ENCODE data around the gene TFDP2. TPM values are rescaled to one million over a fixed set of nuclear protein-coding genes. Genes with fewer than 3 reads are reported as not detected.

The TFDP2 gene
- total RNA-seq, 2 experiments from 2014 or later, result 23.5 to 29.4 TPM

DNA sequence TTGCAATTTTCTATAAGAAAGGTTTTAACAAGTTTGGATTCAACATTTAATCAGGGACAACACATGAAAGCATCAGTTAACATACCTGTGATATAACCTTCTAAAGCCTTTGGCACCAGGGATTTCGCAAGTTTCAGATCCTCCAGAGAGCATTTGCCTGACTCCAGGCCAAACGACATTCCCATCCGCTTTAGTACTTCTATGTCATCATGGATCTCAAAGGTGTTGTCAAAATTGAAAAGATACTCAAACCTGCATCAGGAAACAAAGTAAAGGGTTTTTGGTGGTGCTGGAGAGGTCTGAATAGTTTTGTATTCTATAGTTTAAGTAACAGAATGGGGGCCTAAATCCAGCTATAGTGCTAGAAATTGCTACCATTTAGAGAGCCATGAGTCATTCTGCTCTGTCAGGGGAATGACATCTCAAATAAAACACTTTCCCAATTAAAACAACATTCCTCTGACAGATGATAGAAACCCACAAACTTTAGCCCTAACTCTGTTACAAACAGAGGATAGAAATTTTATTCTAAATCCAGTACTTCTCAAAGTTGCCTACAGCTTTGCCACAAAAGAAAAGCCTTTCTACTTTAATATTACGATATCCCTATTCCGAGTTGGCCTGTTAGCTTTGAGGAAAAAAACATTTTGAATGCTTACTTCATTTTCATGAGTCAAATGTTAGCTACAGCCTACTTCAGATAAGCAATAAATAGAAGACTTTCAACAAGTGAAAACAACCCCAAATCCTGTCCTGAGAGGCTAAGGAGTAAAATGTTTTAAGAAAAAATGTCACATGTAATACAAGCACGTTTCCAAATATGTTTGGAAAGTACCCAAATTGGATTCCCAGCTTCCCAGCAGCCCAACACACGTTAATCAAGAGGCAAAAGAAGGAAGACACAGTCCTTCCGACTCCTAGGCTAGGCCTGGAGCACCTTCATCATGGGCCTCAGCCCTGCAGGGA, 189.5 kb downstream of the TFDP2 start:
- H3K4me3 Mint-ChIP-seq, result no peak overlapping the region
- H3K4me1 Mint-ChIP-seq, result peaks cover 4% of the 10 kb centered on the region
- H3K9me3 Mint-ChIP-seq, result no peaks in the 10 kb centered on the region
- H3K27me3 Mint-ChIP-seq, result no peaks in the 10 kb centered on the region
- no peaks in the 10 kb centered on the region for H3K36me3 Mint-ChIP-seq (ENCODE audit: low read depth)
- no peak overlapping the region for H3K27ac Mint-ChIP-seq
- CTCF ChIA-PET, result no interaction called here
- DNase-seq, result no peak
- POLR2A ChIA-PET, result no interaction called here

- POLR2A ChIA-PET, result no interaction called here
- Mint-ChIP-seq H3K27ac (peak overlapping the region; percentile 16), H3K4me1 (peaks cover 4% of the 10 kb centered on the region), H3K4me3 (no peak overlapping the region), H3K36me3 (ENCODE audit: low read depth) (no peaks in the 10 kb centered on the region), H3K9me3 (no peaks in the 10 kb centered on the region), H3K27me3 (no peaks in the 10 kb centered on the region)
- DNase-seq, result no peak
- CTCF ChIA-PET, result interaction anchor here (0.6 kb wide), 1 partner anchor 155 kb away, joined by 9 read pairs; no protein-coding TSS in a partner anchor
Measured at GRCh38 chr3:141955175-141955574, 194.2 kb downstream of the TFDP2 start.

DNA sequence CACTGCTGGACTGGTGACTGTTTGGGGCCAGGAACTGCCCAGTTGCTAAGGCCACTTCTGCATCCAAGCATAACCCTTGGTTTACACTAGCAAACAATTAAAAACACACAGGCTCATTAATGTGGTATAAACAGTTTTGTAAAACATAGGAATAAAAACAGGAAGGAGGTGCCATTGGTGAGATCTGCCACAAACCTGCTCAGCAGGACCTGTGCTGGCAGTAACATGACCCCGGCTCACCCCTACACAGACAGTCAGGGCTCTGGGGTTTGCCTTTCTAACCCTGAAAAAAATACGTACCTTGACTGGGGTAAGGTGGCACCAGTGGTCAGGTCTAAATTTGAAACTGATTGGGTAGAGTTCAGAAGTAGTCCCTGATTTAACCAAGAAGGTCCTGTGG, 196.7 kb downstream of the TFDP2 start:
- Mint-ChIP-seq H3K4me3 (no peak overlapping the region), H3K27me3 (no peaks in the 10 kb centered on the region), H3K27ac (no peak overlapping the region), H3K4me1 (peaks cover 8% of the 10 kb centered on the region), H3K9me3 (no peaks in the 10 kb centered on the region), H3K36me3 (ENCODE audit: low read depth) (no peaks in the 10 kb centered on the region)
- CTCF ChIA-PET, result no interaction called here
- no peak for DNase-seq
- POLR2A ChIA-PET, result no interaction called here

DNA sequence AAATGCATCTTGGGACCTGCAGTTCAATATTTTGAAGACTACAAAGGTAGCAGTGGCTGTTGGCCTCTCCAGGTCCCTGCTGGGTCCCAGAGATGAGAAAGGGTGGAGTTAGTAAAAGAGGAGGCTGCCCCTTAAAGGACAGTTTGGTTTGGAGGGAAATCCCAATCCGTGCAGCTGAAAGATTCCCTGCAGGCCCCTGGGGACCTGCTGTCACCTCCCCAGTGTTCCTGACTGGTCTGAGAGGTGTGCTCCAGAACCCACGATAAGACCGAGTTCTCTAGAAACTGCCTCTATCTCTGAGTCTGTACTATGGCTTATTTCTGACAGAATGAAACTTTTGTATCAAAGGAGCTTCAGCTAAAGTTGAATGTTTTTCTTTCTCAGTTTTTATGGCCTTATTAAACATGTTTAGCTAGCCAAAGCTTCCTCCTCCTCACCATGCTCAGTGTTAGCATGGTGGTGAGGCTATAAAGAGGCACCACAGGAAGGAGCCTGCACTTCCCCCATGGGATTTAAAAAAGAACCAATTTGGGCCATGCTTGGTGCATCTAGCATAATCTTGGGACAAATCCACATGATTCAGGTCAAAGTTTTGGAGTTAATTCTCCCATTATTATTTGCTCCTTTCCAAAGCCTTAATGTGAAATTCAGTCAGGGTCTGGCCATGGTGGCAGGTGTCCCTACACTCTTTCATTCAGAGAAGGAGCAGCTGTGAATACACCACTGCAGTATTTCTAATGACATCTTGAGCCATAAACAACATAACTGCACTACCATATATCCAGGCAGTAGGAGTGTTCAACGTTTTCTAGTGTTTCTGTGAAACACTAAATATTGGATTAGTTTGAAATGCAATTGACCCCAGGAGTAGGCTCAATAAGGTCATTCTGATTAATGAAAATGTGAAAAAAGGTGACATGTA, 198.5 kb downstream of the TFDP2 start:
- CTCF ChIA-PET, result interaction anchor here (0.6 kb wide), 1 partner anchor 136 kb away, joined by 3 read pairs; no protein-coding TSS in a partner anchor
- H3K4me1 Mint-ChIP-seq, result peaks cover 8% of the 10 kb centered on the region
- POLR2A ChIA-PET, result no interaction called here
- H3K27me3 Mint-ChIP-seq, result no peaks in the 10 kb centered on the region
- H3K9me3 Mint-ChIP-seq, result no peaks in the 10 kb centered on the region
- no peak for DNase-seq
- H3K36me3 Mint-ChIP-seq (ENCODE audit: low read depth), result no peaks in the 10 kb centered on the region
- no peak overlapping the region for H3K27ac Mint-ChIP-seq
- H3K4me3 Mint-ChIP-seq, result no peak overlapping the region

- H3K27ac Mint-ChIP-seq, result no peak overlapping the region
- no peaks in the 10 kb centered on the region for H3K27me3 Mint-ChIP-seq
- no peak for DNase-seq
- no peaks in the 10 kb centered on the region for H3K9me3 Mint-ChIP-seq
- H3K4me1 Mint-ChIP-seq, result peaks cover 4% of the 10 kb centered on the region
- POLR2A ChIA-PET, result no interaction called here
- no peaks in the 10 kb centered on the region for H3K36me3 Mint-ChIP-seq (ENCODE audit: low read depth)
- CTCF ChIA-PET, result interaction anchor here (0.6 kb wide), 1 partner anchor 137 kb away, joined by 3 read pairs; no protein-coding TSS in a partner anchor
- no peak overlapping the region for H3K4me3 Mint-ChIP-seq
Measured at GRCh38 chr3:141949972-141950371, 199.4 kb downstream of the TFDP2 start.

DNA sequence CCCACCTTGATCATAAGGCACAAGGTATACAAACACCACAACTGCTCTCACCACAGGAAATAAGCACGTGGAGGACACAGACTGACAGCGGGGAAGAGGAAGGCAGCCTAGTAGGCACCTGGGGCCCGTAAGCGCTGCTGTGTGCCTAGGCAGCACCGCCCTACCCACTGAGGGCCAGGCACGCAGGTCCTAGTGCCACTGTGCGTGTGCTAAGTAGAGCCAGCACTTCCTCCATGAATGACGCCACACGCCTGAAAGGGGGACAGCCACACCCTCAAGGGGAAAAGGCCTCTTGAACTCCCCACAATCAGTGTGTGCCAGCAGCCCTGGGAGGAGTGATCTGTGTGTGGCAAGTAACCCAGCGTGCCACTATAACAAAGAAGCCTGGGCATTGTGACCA, 199.9 kb downstream of the TFDP2 start:
- no peak for DNase-seq
- no peak overlapping the region for H3K27ac Mint-ChIP-seq
- H3K36me3 Mint-ChIP-seq (ENCODE audit: low read depth), result no peaks in the 10 kb centered on the region
- CTCF ChIA-PET, result no interaction called here
- H3K27me3 Mint-ChIP-seq, result no peaks in the 10 kb centered on the region
- no peaks in the 10 kb centered on the region for H3K9me3 Mint-ChIP-seq
- H3K4me3 Mint-ChIP-seq, result no peak overlapping the region
- H3K4me1 Mint-ChIP-seq, result peaks cover 4% of the 10 kb centered on the region
- POLR2A ChIA-PET, result no interaction called here

GRCh38 chr3:141945726-141946485, 203.4 kb downstream of the TFDP2 start:
- ChIA-PET CTCF (no interaction called here), POLR2A (no interaction called here)
- Mint-ChIP-seq H3K4me1 (peaks cover 4% of the 10 kb centered on the region), H3K36me3 (ENCODE audit: low read depth) (no peaks in the 10 kb centered on the region), H3K4me3 (no peak overlapping the region), H3K27me3 (no peaks in the 10 kb centered on the region), H3K27ac (no peak overlapping the region), H3K9me3 (no peaks in the 10 kb centered on the region)
- DNase-seq, result no peak

DNA sequence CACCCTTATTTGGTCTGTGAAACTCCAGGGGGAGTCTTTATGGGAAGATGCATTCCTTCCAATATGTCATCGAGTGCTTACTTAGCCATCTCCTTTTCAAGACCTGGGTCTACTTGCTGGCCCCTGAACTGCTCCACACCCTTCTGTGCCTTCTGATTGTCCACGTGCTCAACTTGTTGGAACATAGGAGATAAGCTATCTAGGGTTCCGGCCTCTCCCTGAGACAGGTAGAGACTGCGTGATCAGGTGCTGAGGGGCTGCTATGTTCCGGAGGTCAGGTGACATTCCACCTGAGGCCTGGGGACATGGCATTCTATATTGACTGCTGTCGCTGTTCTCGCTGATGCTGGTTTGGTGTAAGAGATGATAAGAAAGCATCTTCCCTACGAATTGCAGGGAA, 207.3 kb downstream of the TFDP2 start:
- ChIA-PET POLR2A (no interaction called here), CTCF (interaction anchor here (0.6 kb wide), 1 partner anchor 87 kb away, joined by 4 read pairs; no protein-coding TSS in a partner anchor)
- H3K4me1 Mint-ChIP-seq, result peaks cover 6% of the 10 kb centered on the region

DNA sequence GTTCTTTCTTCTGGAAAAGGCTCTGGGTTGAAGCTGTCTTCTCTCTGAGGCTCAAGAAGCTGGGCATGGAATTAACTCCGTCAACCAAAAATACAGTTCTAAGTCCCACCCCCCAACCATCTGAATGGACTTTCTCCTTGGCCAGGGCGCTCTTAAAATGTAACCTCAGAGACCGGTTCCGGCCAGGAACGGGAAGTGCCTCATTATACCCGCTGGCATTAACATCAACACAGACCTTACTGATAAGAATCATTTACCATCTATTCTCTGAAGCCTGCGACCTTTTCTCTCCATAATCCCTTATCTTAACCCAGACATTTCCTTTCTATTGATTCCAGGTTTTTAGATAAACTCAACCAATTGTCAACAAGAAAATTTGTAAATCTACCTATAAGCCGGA, 208.3 kb downstream of the TFDP2 start:
- POLR2A ChIA-PET, result no interaction called here
- Mint-ChIP-seq H3K4me1 (peaks cover 6% of the 10 kb centered on the region), H3K27me3 (no peaks in the 10 kb centered on the region), H3K9me3 (no peaks in the 10 kb centered on the region), H3K4me3 (no peak overlapping the region), H3K36me3 (ENCODE audit: low read depth) (no peaks in the 10 kb centered on the region), H3K27ac (no peak overlapping the region)
- DNase-seq, result no peak
- CTCF ChIA-PET, result interaction anchor here (0.6 to 0.9 kb wide), 2 partner anchors 18 to 247 kb away, joined by 3 read pairs; no protein-coding TSS in a partner anchor

More for the DNA sequence above, 207.3 kb downstream of the TFDP2 start:
- Mint-ChIP-seq H3K27me3 (no peaks in the 10 kb centered on the region), H3K9me3 (no peaks in the 10 kb centered on the region), H3K4me3 (no peak overlapping the region), H3K36me3 (ENCODE audit: low read depth) (no peaks in the 10 kb centered on the region), H3K27ac (no peak overlapping the region)
- no peak for DNase-seq

DNA sequence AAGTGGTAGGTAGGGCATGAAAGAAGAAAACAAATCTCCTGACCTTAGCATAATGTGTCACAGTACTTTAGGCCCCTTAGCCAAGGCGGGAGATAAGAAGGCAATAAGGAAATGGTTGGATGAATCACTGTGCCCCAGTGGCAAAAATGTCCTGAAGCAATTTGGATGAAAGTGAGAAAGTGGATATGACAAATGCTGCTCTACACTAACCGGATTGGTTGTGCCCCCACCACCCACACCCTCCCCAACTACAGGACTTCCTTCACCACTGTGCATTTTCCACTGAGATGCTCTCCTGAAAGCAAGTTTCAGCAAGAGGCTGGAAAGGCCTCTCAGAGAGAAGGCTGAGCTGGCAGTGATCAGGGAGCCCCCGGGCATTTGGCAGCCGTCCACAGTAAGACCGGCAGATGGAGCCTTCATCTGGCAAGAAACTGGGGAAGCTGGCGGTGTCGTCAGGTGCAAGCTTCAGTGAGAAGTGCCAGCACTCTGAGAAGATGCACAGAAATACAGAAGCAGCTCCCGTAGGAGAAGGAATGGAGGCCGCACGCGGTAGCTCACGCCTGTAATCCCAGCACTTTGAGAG, 209.1 kb downstream of the TFDP2 start:
- H3K27me3 Mint-ChIP-seq, result no peaks in the 10 kb centered on the region
- no peak overlapping the region for H3K4me3 Mint-ChIP-seq
- POLR2A ChIA-PET, result no interaction called here
- no peak overlapping the region for H3K27ac Mint-ChIP-seq
- H3K36me3 Mint-ChIP-seq (ENCODE audit: low read depth), result no peaks in the 10 kb centered on the region
- H3K9me3 Mint-ChIP-seq, result no peaks in the 10 kb centered on the region
- peaks cover 6% of the 10 kb centered on the region for H3K4me1 Mint-ChIP-seq
- CTCF ChIA-PET, result interaction anchor here (0.6 to 1.7 kb wide), 3 partner anchors 11 to 248 kb away, joined by 3 to 4 read pairs (median 3); no protein-coding TSS in a partner anchor
- DNase-seq, result no peak

- H3K27ac Mint-ChIP-seq, result no peak overlapping the region
- H3K4me1 Mint-ChIP-seq, result peaks cover 6% of the 10 kb centered on the region
- H3K4me3 Mint-ChIP-seq, result no peak overlapping the region
- ChIA-PET POLR2A (no interaction called here), CTCF (interaction anchor here (1.7 kb wide), 1 partner anchor 11 kb away, joined by 4 read pairs; no protein-coding TSS in a partner anchor)
- H3K27me3 Mint-ChIP-seq, result no peaks in the 10 kb centered on the region
- no peaks in the 10 kb centered on the region for H3K9me3 Mint-ChIP-seq
- no peaks in the 10 kb centered on the region for H3K36me3 Mint-ChIP-seq (ENCODE audit: low read depth)
- DNase-seq, result no peak
Measured at GRCh38 chr3:141939759-141940158, 209.6 kb downstream of the TFDP2 start.

DNA sequence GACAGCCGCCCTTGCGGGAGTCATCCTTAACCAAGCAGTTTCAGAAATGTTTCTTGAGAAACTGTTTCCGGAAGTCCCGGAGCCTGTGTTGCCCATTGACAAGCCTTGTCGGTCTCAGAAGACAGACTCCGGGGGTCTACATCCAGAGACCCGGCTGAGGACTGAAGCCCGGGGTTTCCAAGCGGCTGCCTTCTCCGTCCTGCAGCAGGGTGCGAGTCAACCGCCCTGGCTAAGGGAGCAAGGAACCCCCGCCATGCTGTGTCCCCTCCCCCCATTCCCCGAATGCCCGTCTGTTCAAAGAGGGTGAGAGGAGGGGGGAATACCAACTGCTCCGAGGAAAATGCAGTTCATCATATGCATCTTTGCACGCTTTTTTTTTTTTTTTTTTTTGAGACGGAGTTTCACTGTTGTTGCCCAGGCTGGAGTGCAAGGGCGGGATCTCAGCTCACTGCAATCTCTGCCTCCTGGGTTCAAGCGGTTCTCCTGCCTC, 211.3 kb downstream of the TFDP2 start:
- Mint-ChIP-seq H3K27me3 (no peaks in the 10 kb centered on the region), H3K36me3 (ENCODE audit: low read depth) (no peaks in the 10 kb centered on the region), H3K4me3 (no peak overlapping the region), H3K4me1 (peaks cover 6% of the 10 kb centered on the region), H3K27ac (no peak overlapping the region), H3K9me3 (no peaks in the 10 kb centered on the region)
- POLR2A ChIA-PET, result no interaction called here
- CTCF ChIA-PET, result interaction anchor here (0.7 kb wide), 1 partner anchor 17 kb away, joined by 3 read pairs; no protein-coding TSS in a partner anchor
- no peak for DNase-seq
